Erythroblast (primary cell): Measurements from ENCODE around the gene KRT79.

Experiments
- GATA1 ChIP-seq: IDR thresholded peaks from 2 replicates; pipeline ENCODE4 v1.6.1; 2011; ENCODE audit warnings: low read depth, mild to moderate bottlenecking, control low read depth, low read length, moderate library complexity
- POLR2A ChIP-seq: IDR thresholded peaks from 2 replicates; pipeline ENCODE4 v1.6.1; 2011; ENCODE audit warnings: mild to moderate bottlenecking, low read length

DNA sequence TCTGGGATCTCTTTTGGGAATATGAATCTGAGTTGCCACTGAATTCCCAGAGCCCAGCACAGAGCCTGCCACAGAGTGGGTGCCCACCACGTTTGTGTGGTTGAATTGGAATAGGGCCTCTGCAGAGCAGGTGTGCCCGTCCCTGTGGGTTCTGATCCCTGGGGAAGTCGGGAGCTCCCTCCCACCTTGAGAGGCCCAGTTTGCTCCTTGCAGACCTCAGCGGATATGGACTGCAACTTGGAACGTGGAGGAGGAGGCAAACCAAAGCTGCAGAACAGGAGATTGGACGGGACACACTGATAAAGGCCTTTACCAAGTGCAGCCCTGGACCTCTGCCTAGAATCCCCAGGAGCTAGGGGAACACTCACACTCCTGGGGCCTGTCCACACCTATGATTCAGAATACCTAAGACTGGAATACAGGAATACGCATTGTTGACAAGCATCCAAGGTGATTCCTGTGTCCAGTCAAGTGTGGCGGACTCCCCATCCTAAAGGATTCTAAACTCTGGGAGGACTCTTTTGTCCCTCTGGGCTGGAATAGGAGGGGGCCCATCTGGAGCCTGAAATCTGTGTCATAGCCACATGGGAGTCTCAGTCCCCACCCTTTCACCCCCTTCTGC lies 59.4 kb downstream of the KRT79 start:
- TF ChIP-seq POLR2A (no peak), GATA1 (no peak)
